ENCODE data around the gene ATF4. TPM values are rescaled to one million over a fixed set of nuclear protein-coding genes. Genes with fewer than 3 reads are reported as not detected.

ATF4 gene
- total and polyA plus RNA-seq, 2 donors from 2014 or later: 261 to 293 TPM

DNA sequence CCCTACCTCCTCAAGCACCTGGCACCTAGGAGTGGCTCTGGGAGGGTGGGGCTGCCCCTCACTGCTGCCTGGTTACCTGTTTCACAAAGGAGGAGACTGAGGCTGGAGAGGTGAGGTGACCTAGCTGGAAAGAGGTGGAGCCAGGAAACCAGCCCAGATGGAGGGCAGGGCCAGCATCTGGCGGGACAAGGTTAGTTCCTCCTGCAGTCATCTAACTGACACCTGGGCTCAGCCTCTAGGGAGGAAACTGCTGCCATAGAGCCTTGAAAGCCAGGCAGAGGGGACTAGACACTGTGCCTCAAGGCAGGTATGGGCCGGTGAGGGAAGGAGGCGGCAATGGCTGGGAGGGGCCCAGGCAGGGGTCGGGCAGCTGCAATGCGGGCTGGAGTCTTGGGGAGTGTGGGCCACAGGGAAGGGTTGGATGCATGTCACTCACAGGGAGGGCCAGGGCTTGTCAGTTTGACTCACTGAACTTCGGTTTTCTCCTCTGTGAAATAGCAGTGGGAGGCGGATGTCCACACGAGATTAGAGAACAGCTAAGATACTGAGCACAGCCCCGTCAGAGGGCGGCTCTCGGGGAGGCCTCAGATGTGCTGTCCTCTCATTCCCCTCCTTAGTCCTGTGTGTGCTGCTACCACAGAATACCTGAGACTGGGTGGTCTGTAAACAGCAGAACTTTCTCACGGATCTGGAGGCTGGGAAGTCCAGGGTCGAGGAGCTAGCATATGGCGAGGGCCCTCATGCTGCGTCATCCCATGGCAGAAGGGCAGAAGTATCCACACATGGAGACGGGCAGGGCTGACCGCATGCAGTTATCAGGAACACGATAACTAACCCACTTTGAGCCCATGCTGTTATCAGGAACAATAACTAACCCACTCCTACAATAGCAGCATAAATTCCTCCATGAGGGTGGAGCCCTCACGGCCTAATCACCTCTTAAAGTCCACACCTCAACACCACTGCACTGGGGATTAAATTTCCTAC is 47.5 kb upstream of the ATF4 start:
- Histone ChIP-seq H3K27ac (ENCODE audit: low read depth in 2 of 2, low read length in 2 of 2) (peak overlapping the region; percentile 11 to 76), H3K9ac (ENCODE audit: low read length in 3 of 3) (peak overlapping the region in 1 of 3 donors; percentile 26), H3K36me3 (ENCODE audit: control insufficient read depth in 2 of 3, insufficient read depth in 3 of 3, low read length in 3 of 3) (peaks cover 0 to 2% (median 0%) of the 10 kb centered on the region in 3 donors), H3K4me3 (ENCODE audit: low read length in 3 of 3) (no peak overlapping the region), H3K9me3 (ENCODE audit: control insufficient read depth in 2 of 3, insufficient read depth in 1 of 3, low read length in 3 of 3) (no peaks in the 10 kb centered on the region), H3K4me1 (ENCODE audit: control insufficient read depth in 2 of 3, insufficient read depth in 2 of 3, low read depth in 1 of 3, low read length in 3 of 3) (peaks cover 5 to 38% (median 31%) of the 10 kb centered on the region in 3 donors), H3K27me3 (ENCODE audit: control insufficient read depth, insufficient read depth, low read length) (no peaks in the 10 kb centered on the region)
- FAIRE-seq (no peak), DNase-seq (no peak)
- TF ChIP-seq, protein P1, sequence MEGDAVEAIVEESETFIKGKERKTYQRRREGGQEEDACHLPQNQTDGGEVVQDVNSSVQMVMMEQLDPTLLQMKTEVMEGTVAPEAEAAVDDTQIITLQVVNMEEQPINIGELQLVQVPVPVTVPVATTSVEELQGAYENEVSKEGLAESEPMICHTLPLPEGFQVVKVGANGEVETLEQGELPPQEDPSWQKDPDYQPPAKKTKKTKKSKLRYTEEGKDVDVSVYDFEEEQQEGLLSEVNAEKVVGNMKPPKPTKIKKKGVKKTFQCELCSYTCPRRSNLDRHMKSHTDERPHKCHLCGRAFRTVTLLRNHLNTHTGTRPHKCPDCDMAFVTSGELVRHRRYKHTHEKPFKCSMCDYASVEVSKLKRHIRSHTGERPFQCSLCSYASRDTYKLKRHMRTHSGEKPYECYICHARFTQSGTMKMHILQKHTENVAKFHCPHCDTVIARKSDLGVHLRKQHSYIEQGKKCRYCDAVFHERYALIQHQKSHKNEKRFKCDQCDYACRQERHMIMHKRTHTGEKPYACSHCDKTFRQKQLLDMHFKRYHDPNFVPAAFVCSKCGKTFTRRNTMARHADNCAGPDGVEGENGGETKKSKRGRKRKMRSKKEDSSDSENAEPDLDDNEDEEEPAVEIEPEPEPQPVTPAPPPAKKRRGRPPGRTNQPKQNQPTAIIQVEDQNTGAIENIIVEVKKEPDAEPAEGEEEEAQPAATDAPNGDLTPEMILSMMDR (IDR thresholded peaks at IDR 0.05; ENCODE audit: borderline replicate concordance, extremely low read depth, insufficient read depth): no peak
- intact Hi-C loops (cut with DNase I): no loop called here

GRCh38 chr22:39473851-39474250 is 46.5 kb upstream of the ATF4 start:
- Histone ChIP-seq H3K9me3 (ENCODE audit: control insufficient read depth in 2 of 3, insufficient read depth in 1 of 3, low read length in 3 of 3) (no peaks in the 10 kb centered on the region), H3K4me3 (ENCODE audit: low read length in 3 of 3) (no peak overlapping the region), H3K36me3 (ENCODE audit: control insufficient read depth in 2 of 3, insufficient read depth in 3 of 3, low read length in 3 of 3) (peaks cover 0 to 2% (median 0%) of the 10 kb centered on the region in 3 donors), H3K27ac (ENCODE audit: low read depth in 2 of 2, low read length in 2 of 2) (no peak overlapping the region), H3K9ac (ENCODE audit: low read length in 3 of 3) (no peak overlapping the region), H3K27me3 (ENCODE audit: control insufficient read depth, insufficient read depth, low read length) (no peaks in the 10 kb centered on the region), H3K4me1 (ENCODE audit: control insufficient read depth in 2 of 3, insufficient read depth in 2 of 3, low read depth in 1 of 3, low read length in 3 of 3) (peaks cover 5 to 32% (median 24%) of the 10 kb centered on the region in 3 donors)
- DNase-seq (no peak), FAIRE-seq (no peak)
- TF ChIP-seq, protein P1 (IDR thresholded peaks at IDR 0.05; ENCODE audit: borderline replicate concordance, extremely low read depth, insufficient read depth): no peak
- intact Hi-C loops (cut with DNase I): no loop called here

DNA sequence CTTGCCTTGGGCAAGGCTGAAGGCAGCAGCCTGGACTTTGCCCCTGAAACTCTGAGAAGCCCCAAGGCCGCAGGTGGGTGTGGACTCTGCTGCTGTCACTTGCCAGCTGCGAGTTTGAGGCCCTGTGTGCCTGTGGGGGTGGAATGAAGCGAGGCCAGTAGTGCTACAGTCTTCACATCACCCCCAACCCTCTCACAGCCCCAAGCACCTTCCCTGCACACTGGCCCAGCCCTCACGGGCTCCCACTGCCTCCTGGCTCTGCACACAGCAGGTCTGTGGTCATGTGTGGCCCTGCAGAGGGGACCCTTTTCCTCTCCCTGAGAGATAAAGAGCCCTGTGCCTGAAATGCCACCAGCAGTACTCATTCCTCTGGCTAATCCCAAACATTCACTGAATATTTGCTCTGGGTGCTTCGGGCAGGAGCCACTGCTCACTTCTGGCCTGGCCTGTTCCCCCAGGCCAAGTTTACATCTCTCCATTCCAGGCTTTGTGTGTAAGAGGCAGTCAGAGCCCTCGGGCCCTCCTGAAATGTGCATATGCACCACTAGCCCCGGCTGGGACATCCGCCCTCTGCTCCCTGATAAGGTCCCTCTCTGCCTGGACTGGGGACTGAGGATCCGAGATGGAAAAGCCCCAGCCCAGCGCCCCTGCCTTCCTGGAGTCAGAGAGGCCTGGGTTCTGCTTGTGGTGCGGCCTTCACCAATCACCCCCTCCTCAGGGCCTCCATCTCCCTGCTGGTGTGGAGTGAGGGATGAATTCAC is 45.8 kb upstream of the ATF4 start:
- FAIRE-seq (no peak), DNase-seq (peak in 1 of 5 donors; percentile 59)
- Histone ChIP-seq H3K4me3 (ENCODE audit: low read length in 3 of 3) (no peak overlapping the region), H3K36me3 (ENCODE audit: control insufficient read depth in 2 of 3, insufficient read depth in 3 of 3, low read length in 3 of 3) (peaks cover 0 to 2% (median 0%) of the 10 kb centered on the region in 3 donors), H3K9me3 (ENCODE audit: control insufficient read depth in 2 of 3, insufficient read depth in 1 of 3, low read length in 3 of 3) (no peaks in the 10 kb centered on the region), H3K27me3 (ENCODE audit: control insufficient read depth, insufficient read depth, low read length) (no peaks in the 10 kb centered on the region), H3K9ac (ENCODE audit: low read length in 3 of 3) (no peak overlapping the region), H3K27ac (ENCODE audit: low read depth in 2 of 2, low read length in 2 of 2) (no peak overlapping the region), H3K4me1 (ENCODE audit: control insufficient read depth in 2 of 3, insufficient read depth in 2 of 3, low read depth in 1 of 3, low read length in 3 of 3) (peaks cover 5 to 32% (median 24%) of the 10 kb centered on the region in 3 donors)
- TF ChIP-seq, protein P1 (IDR thresholded peaks at IDR 0.05; ENCODE audit: borderline replicate concordance, extremely low read depth, insufficient read depth): no peak
- intact Hi-C loops (cut with DNase I): no loop called here
